HCT116 (cell line): ENCODE results near the gene RETREG1. TPM values are rescaled to one million over a fixed set of nuclear protein-coding genes. Genes with fewer than 3 reads are reported as not detected.

ENCODE experiments used
- ATAC-seq: fragments of 200-7000 bp; cut with Tn5 transposase; 2 replicates; pipeline ENCODE4 v1.9.1; 2020; ENCODE audit warnings: mild to moderate bottlenecking, moderate library complexity
- BruUV-seq: library from RNA; stranded (reverse); fragments of 400-500 nt; replicated peaks from 2 replicates; lab custom pipeline; 2021; lab: Mats Ljungman, UMichigan
- CTCF ChIA-PET: fragments of 300-600 bp; sonication (Branson Sonifier 250); formaldehyde crosslinking; loops from one replicate; lab custom pipeline; 2021; ENCODE audit warnings: antibody characterized with exemption; lab: Charles Lee
- POLR2A ChIA-PET: fragments of 300-600, 350-600 bp; sonication (Branson Sonifier 250); formaldehyde crosslinking; loops from one replicate; lab custom pipeline; 2021; ENCODE audit warnings: antibody characterized with exemption; lab: Charles Lee
- RAD21 ChIA-PET, 2 experiments: fragments of 300-600 bp; sonication (Branson Sonifier 250); formaldehyde crosslinking; loops; one replicate each; lab custom pipeline; 2023; ENCODE audit warnings: low total read pairs in 2 of 2; ENCODE audit not compliant: uncharacterized antibody in 2 of 2, unreplicated experiment in 2 of 2, low non-redundant PET in 1 of 2; lab: Charles Lee
- DNase-seq: peaks from one replicate; pipeline ENCODE4 v3.0.0-alpha.2; 2010; ENCODE audit warnings: low read depth, low spot score
- H2AFZ ChIP-seq: fragments of 200-600 bp; shearing (Covaris generic), sonication (generic); 2 replicates; pipeline ENCODE4 v1.6.1; 2017; ENCODE audit warnings: low read depth, mixed run types, mixed read lengths, antibody characterized with exemption, low read length; ENCODE audit not compliant: poor library complexity, severe bottlenecking
- H3K27ac ChIP-seq: 2 replicates; pipeline ENCODE4 v1.5.1; 2012; ENCODE audit warnings: low read depth, low read length
- H3K27me3 ChIP-seq: fragments of 200-600 bp; sonication (generic); 2 replicates; pipeline ENCODE4 v1.6.1; 2016; ENCODE audit warnings: mixed run types, low read length, mixed read lengths; ENCODE audit not compliant: insufficient read depth
- H3K36me3 ChIP-seq, 2 experiments: fragments of 200-500 bp in 1 of 2; fragments of 200-600 bp in 1 of 2; sonication (Bioruptor generic) in 1 of 2; sonication (generic) in 1 of 2; 2 replicates each; pipeline versions ENCODE4 v1.5.1 to v1.6.1; 2014 to 2016; ENCODE audit warnings: low read length in 2 of 2, inconsistent platforms in 1 of 2, mixed read lengths in 1 of 2, mixed run types in 1 of 2; ENCODE audit not compliant: insufficient read depth in 2 of 2, control insufficient read depth in 1 of 2
- H3K4me1 ChIP-seq, 2 experiments: fragments of 200-600 bp in 1 of 2; sonication (generic) in 1 of 2; 2 replicates each; pipeline versions ENCODE4 v1.5.1 to v1.6.1; 2012 to 2017; ENCODE audit warnings: low read length in 2 of 2, inconsistent platforms in 1 of 2, mild to moderate bottlenecking in 1 of 2, mixed read lengths in 1 of 2, mixed run types in 1 of 2, moderate library complexity in 1 of 2; ENCODE audit not compliant: insufficient read depth in 2 of 2, control insufficient read depth in 1 of 2
- H3K4me2 ChIP-seq: fragments of 200-600 bp; sonication (generic); 2 replicates; pipeline ENCODE4 v1.6.1; 2017; ENCODE audit warnings: mixed run types, low read length, mixed read lengths
- H3K4me3 ChIP-seq, 2 experiments: fragments of 200-600 bp in 1 of 2; sonication (generic) in 1 of 2; replicated peaks in 1 of 2; 2 replicates each; pipeline ENCODE4 v1.5.1; 2011 to 2016; ENCODE audit warnings: low read length in 2 of 2, control low read depth in 1 of 2, low read depth in 1 of 2, mild to moderate bottlenecking in 1 of 2, mixed read lengths in 1 of 2, mixed run types in 1 of 2
- H3K79me2 ChIP-seq: fragments of 200-600 bp; sonication (generic); 2 replicates; pipeline ENCODE4 v1.6.1; 2017; ENCODE audit warnings: mild to moderate bottlenecking, mixed run types, low read length, moderate library complexity, mixed read lengths; ENCODE audit not compliant: insufficient read depth
- H3K9ac ChIP-seq: fragments of 200-600 bp; sonication (generic); 2 replicates; pipeline ENCODE4 v1.6.1; 2016; ENCODE audit warnings: low read length, mixed read lengths
- H3K9me2 ChIP-seq: fragments of 200-600 bp; sonication (generic), shearing (Covaris generic); 2 replicates; pipeline ENCODE4 v1.6.1; 2017; ENCODE audit warnings: mixed run types, mild to moderate bottlenecking, moderate library complexity; ENCODE audit not compliant: insufficient read depth
- H3K9me3 ChIP-seq, 2 experiments: fragments of 200-500 bp in 1 of 2; fragments of 200-600 bp in 1 of 2; sonication (Bioruptor generic) in 1 of 2; sonication (generic) in 1 of 2; 2 replicates each; pipeline ENCODE4 v1.6.1; 2014 to 2017; ENCODE audit warnings: low read length in 2 of 2, mixed read lengths in 2 of 2, inconsistent platforms in 1 of 2, low read depth in 1 of 2, mild to moderate bottlenecking in 1 of 2, mixed run types in 1 of 2, moderate library complexity in 1 of 2; ENCODE audit not compliant: control insufficient read depth in 1 of 2, insufficient read depth in 1 of 2
- H4K20me1 ChIP-seq: fragments of 200-600 bp; sonication (generic), shearing (Covaris generic); 2 replicates; pipeline ENCODE4 v1.6.1; 2017; ENCODE audit warnings: mixed run types, mild to moderate bottlenecking, moderate library complexity; ENCODE audit not compliant: insufficient read depth
- CBX3 ChIP-seq: IDR thresholded peaks from 2 replicates; pipeline ENCODE4 v1.6.1; 2012; ENCODE audit warnings: low read depth
- CEBPB ChIP-seq: IDR thresholded peaks from 2 replicates; pipeline ENCODE4 v1.6.1; 2012; ENCODE audit warnings: low read depth
- EZH2 ChIP-seq: fragments of 200-600 bp; sonication (generic); IDR thresholded peaks from 2 replicates; pipeline ENCODE4 v1.6.1; 2017; ENCODE audit warnings: antibody characterized with exemption, mixed run types
- FOSL1 ChIP-seq: IDR thresholded peaks from 2 replicates; pipeline ENCODE4 v1.6.1; 2012; ENCODE audit warnings: low read depth
- POLR2A ChIP-seq: IDR thresholded peaks from 2 replicates; pipeline ENCODE4 v1.7.0; 2011; ENCODE audit warnings: borderline replicate concordance; ENCODE audit not compliant: insufficient read depth, insufficient read length; ENCODE audit errors: extremely low read depth
- SP1 ChIP-seq: IDR thresholded peaks from 2 replicates; pipeline ENCODE4 v1.6.1; 2012; ENCODE audit warnings: low read depth
- SRF ChIP-seq: IDR thresholded peaks from 2 replicates; pipeline ENCODE4 v1.6.1; 2012; ENCODE audit warnings: low read depth
- YY1 ChIP-seq: IDR thresholded peaks from 2 replicates; pipeline ENCODE4 v1.6.1; 2011; ENCODE audit warnings: low read length, low read depth, moderate library complexity, mild to moderate bottlenecking; ENCODE audit not compliant: insufficient replicate concordance; ENCODE audit errors: extremely low read depth
- intact Hi-C: fragments of 100-400 bp; cut with micrococcal nuclease; formaldehyde crosslinking; loops from 2 replicates; pipeline ENCODE4 v1.10.0; 2022
- total RNA-seq: library from RNA; stranded (reverse); gene quantifications from one replicate; pipeline ENCODE4 v1.2.1, GENCODE V29; 2021; ENCODE audit not compliant: unreplicated experiment
- TF ChIP-seq, protein P1 (sequence below): IDR thresholded peaks from 2 replicates; pipeline ENCODE4 v1.6.1; 2012
- TF ChIP-seq, protein P2 (sequence below), 3 experiments: fragments of 200-600 bp in 1 of 3; sonication (generic) in 1 of 3; IDR thresholded peaks in 2 of 3; conservative IDR thresholded peaks in 1 of 3; 2 replicates each; pipeline ENCODE4 v1.5.1; 2012 to 2017; ENCODE audit warnings: low read depth in 2 of 3, low read length in 2 of 3, antibody characterized with exemption in 1 of 3, borderline replicate concordance in 1 of 3, control low read depth in 1 of 3, mild to moderate bottlenecking in 1 of 3, mixed read lengths in 1 of 3, mixed run types in 1 of 3, moderate library complexity in 1 of 3; ENCODE audit not compliant: insufficient read depth in 1 of 3
- TF ChIP-seq, protein P3 (sequence below): IDR thresholded peaks from 2 replicates; pipeline ENCODE4 v1.6.1; 2012
- TF ChIP-seq, protein P4 (sequence below): IDR thresholded peaks from 2 replicates; pipeline ENCODE4 v1.6.1; 2012; ENCODE audit warnings: low read depth

RETREG1 gene
- total RNA-seq, 1 experiment from 2014 or later = 6.0 TPM

DNA sequence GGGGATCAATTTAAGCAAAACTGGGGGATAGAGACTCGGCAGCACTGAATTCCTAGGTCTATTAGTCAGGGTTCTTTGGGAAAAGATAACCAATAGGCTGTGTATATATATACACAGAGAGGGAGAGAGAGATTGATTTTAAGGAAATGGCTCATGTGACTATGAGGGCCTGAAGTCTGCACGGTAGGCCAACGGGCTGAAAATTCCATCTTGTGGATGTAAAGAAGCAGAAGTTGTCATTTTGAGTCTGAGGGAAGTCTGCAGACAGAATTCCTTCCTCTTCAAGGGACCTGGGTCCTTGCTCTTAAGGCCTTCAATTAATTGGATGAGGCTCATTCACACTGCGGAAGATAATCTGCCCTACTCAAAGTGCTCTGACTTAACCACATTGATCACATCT, 91.1 kb downstream of the RETREG1 start:
- ATAC-seq = no peak

More for the DNA sequence above, 91.1 kb downstream of the RETREG1 start:
- Histone ChIP-seq H3K36me3 (no peaks in the 10 kb centered on the region), H3K4me2 (no peak overlapping the region), H4K20me1 (no peaks in the 10 kb centered on the region), H2AFZ (no peak overlapping the region), H3K4me3 (no peak overlapping the region), H3K9me2 (no peaks in the 10 kb centered on the region), H3K27ac (no peak overlapping the region), H3K4me1 (no peaks in the 10 kb centered on the region), H3K9me3 (no peaks in the 10 kb centered on the region), H3K79me2 (no peaks in the 10 kb centered on the region), H3K27me3 (no peaks in the 10 kb centered on the region), H3K9ac (no peak overlapping the region)
- BruUV-seq = no TSS peak
- ChIA-PET POLR2A (no interaction called here), RAD21 (no interaction called here), CTCF (no interaction called here)
- intact Hi-C loops = no loop called here
- DNase-seq = no peak
- TF ChIP-seq EZH2 (no peak), SP1 (no peak), YY1 (no peak), SRF (no peak), CBX3 (no peak), POLR2A (no peak), FOSL1 (no peak), CEBPB (no peak)
- TF ChIP-seq, protein P1, sequence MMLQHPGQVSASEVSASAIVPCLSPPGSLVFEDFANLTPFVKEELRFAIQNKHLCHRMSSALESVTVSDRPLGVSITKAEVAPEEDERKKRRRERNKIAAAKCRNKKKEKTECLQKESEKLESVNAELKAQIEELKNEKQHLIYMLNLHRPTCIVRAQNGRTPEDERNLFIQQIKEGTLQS = no peak
- TF ChIP-seq, protein P2, sequence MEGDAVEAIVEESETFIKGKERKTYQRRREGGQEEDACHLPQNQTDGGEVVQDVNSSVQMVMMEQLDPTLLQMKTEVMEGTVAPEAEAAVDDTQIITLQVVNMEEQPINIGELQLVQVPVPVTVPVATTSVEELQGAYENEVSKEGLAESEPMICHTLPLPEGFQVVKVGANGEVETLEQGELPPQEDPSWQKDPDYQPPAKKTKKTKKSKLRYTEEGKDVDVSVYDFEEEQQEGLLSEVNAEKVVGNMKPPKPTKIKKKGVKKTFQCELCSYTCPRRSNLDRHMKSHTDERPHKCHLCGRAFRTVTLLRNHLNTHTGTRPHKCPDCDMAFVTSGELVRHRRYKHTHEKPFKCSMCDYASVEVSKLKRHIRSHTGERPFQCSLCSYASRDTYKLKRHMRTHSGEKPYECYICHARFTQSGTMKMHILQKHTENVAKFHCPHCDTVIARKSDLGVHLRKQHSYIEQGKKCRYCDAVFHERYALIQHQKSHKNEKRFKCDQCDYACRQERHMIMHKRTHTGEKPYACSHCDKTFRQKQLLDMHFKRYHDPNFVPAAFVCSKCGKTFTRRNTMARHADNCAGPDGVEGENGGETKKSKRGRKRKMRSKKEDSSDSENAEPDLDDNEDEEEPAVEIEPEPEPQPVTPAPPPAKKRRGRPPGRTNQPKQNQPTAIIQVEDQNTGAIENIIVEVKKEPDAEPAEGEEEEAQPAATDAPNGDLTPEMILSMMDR (IDR thresholded peaks at IDR 0.05 in 2 of 3, conservative IDR thresholded peaks at IDR 0.05 in 1 of 3; ENCODE audit: borderline replicate concordance in 1 of 3, insufficient read depth in 1 of 3, low read depth in 2 of 3, low read length in 2 of 3) = no peak
- TF ChIP-seq, protein P3, sequence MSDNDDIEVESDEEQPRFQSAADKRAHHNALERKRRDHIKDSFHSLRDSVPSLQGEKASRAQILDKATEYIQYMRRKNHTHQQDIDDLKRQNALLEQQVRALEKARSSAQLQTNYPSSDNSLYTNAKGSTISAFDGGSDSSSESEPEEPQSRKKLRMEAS = no peak
- TF ChIP-seq, protein P4, sequence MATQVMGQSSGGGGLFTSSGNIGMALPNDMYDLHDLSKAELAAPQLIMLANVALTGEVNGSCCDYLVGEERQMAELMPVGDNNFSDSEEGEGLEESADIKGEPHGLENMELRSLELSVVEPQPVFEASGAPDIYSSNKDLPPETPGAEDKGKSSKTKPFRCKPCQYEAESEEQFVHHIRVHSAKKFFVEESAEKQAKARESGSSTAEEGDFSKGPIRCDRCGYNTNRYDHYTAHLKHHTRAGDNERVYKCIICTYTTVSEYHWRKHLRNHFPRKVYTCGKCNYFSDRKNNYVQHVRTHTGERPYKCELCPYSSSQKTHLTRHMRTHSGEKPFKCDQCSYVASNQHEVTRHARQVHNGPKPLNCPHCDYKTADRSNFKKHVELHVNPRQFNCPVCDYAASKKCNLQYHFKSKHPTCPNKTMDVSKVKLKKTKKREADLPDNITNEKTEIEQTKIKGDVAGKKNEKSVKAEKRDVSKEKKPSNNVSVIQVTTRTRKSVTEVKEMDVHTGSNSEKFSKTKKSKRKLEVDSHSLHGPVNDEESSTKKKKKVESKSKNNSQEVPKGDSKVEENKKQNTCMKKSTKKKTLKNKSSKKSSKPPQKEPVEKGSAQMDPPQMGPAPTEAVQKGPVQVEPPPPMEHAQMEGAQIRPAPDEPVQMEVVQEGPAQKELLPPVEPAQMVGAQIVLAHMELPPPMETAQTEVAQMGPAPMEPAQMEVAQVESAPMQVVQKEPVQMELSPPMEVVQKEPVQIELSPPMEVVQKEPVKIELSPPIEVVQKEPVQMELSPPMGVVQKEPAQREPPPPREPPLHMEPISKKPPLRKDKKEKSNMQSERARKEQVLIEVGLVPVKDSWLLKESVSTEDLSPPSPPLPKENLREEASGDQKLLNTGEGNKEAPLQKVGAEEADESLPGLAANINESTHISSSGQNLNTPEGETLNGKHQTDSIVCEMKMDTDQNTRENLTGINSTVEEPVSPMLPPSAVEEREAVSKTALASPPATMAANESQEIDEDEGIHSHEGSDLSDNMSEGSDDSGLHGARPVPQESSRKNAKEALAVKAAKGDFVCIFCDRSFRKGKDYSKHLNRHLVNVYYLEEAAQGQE = no peak
